ENCODE measurements around the gene LAMA3. TPM values are rescaled to one million over a fixed set of nuclear protein-coding genes. Genes with fewer than 3 reads are reported as not detected.
"Not testable (repeated sequence)": the region's sequence is repeated elsewhere in the genome, so short reads cannot be mapped to it uniquely, and the experiment has no call there.

The LAMA3 gene
- total and polyA plus RNA-seq, 2 donors: 10.4 to 32.3 TPM

- Histone ChIP-seq H3K4me3 (ENCODE audit: low read depth, low read length) (no peak overlapping the region), H3K4me1 (ENCODE audit: insufficient read depth) (no peaks in the 10 kb centered on the region), H3K27ac (ENCODE audit: low read depth) (no peak overlapping the region), H3K36me3 (ENCODE audit: insufficient read depth) (no peaks in the 10 kb centered on the region)
- no peak for DNase-seq (ENCODE audit: extremely low spot score)
- 55% methylated on average over 6 of the region's 6 CpGs for WGBS
These were observed 14.1 kb downstream of the LAMA3 start for GRCh38 chr18:23703057-23703986.

- no peak for DNase-seq (ENCODE audit: extremely low spot score)
- no peak overlapping the region for H3K27ac ChIP-seq (ENCODE audit: low read depth)
- WGBS: 58% methylated on average over 6 of the region's 6 CpGs
- no peak overlapping the region for H3K4me3 ChIP-seq (ENCODE audit: low read depth, low read length)
- H3K4me1 ChIP-seq (ENCODE audit: insufficient read depth): no peaks in the 10 kb centered on the region
- H3K36me3 ChIP-seq (ENCODE audit: insufficient read depth): no peaks in the 10 kb centered on the region
These were observed 14.7 kb downstream of the LAMA3 start for GRCh38 chr18:23703987-23704384.

GRCh38 chr18:23704806-23705205 is 15.6 kb downstream of the LAMA3 start:
- H3K4me1 ChIP-seq (ENCODE audit: insufficient read depth): no peaks in the 10 kb centered on the region
- no peak overlapping the region for H3K4me3 ChIP-seq (ENCODE audit: low read depth, low read length)
- H3K27ac ChIP-seq (ENCODE audit: low read depth): no peak overlapping the region
- H3K36me3 ChIP-seq (ENCODE audit: insufficient read depth): no peaks in the 10 kb centered on the region
- DNase-seq (ENCODE audit: extremely low spot score): no peak

GRCh38 chr18:23706971-23707640 is 17.9 kb downstream of the LAMA3 start:
- no peak for DNase-seq (ENCODE audit: extremely low spot score)
- no peak overlapping the region for H3K27ac ChIP-seq (ENCODE audit: low read depth)
- WGBS: 96% methylated on average over 3 of the region's 3 CpGs
- H3K4me3 ChIP-seq (ENCODE audit: low read depth, low read length): no peak overlapping the region
- H3K4me1 ChIP-seq (ENCODE audit: insufficient read depth): no peaks in the 10 kb centered on the region
- H3K36me3 ChIP-seq (ENCODE audit: insufficient read depth): no peaks in the 10 kb centered on the region

- no peak for DNase-seq (ENCODE audit: extremely low spot score)
- H3K27ac ChIP-seq (ENCODE audit: low read depth): no peak overlapping the region
- H3K4me1 ChIP-seq (ENCODE audit: insufficient read depth): no peaks in the 10 kb centered on the region
- H3K36me3 ChIP-seq (ENCODE audit: insufficient read depth): no peaks in the 10 kb centered on the region
- no peak overlapping the region for H3K4me3 ChIP-seq (ENCODE audit: low read depth, low read length)
- 87% methylated on average over 17 of the region's 17 CpGs for WGBS
These were observed 20.8 kb downstream of the LAMA3 start for GRCh38 chr18:23710068-23710527.

GRCh38 chr18:23710946-23711345 is 21.7 kb downstream of the LAMA3 start:
- no peaks in the 10 kb centered on the region for H3K4me1 ChIP-seq (ENCODE audit: insufficient read depth)
- DNase-seq (ENCODE audit: extremely low spot score): no peak
- H3K36me3 ChIP-seq (ENCODE audit: insufficient read depth): no peaks in the 10 kb centered on the region
- H3K4me3 ChIP-seq (ENCODE audit: low read depth, low read length): no peak overlapping the region
- no peak overlapping the region for H3K27ac ChIP-seq (ENCODE audit: low read depth)
- 89% methylated on average over 1 of the region's 1 CpG for WGBS

- no peaks in the 10 kb centered on the region for H3K36me3 ChIP-seq (ENCODE audit: insufficient read depth)
- no peak for DNase-seq (ENCODE audit: extremely low spot score)
- no peaks in the 10 kb centered on the region for H3K4me1 ChIP-seq (ENCODE audit: insufficient read depth)
- H3K4me3 ChIP-seq (ENCODE audit: low read depth, low read length): no peak overlapping the region
- 89% methylated on average over 1 of the region's 1 CpG for WGBS
- no peak overlapping the region for H3K27ac ChIP-seq (ENCODE audit: low read depth)
These were observed 22.2 kb downstream of the LAMA3 start for GRCh38 chr18:23711426-23711825.

GRCh38 chr18:23712445-23712844 is 23.2 kb downstream of the LAMA3 start:
- no peaks in the 10 kb centered on the region for H3K36me3 ChIP-seq (ENCODE audit: insufficient read depth)
- 77% methylated on average over 3 of the region's 3 CpGs for WGBS
- no peaks in the 10 kb centered on the region for H3K4me1 ChIP-seq (ENCODE audit: insufficient read depth)
- no peak for DNase-seq (ENCODE audit: extremely low spot score)
- no peak overlapping the region for H3K27ac ChIP-seq (ENCODE audit: low read depth)
- no peak overlapping the region for H3K4me3 ChIP-seq (ENCODE audit: low read depth, low read length)

- Histone ChIP-seq H3K27ac (ENCODE audit: low read depth) (no peak overlapping the region), H3K4me3 (ENCODE audit: low read depth, low read length) (no peak overlapping the region), H3K36me3 (ENCODE audit: insufficient read depth) (no peaks in the 10 kb centered on the region), H3K4me1 (ENCODE audit: insufficient read depth) (no peaks in the 10 kb centered on the region)
- DNase-seq (ENCODE audit: extremely low spot score): no peak
- WGBS: 90% methylated on average over 4 of the region's 4 CpGs
These were observed 25.3 kb downstream of the LAMA3 start for GRCh38 chr18:23714576-23714975.

- not testable (repeated sequence) for DNase-seq (ENCODE audit: extremely low spot score); H3K4me3 ChIP-seq (ENCODE audit: low read depth, low read length); H3K27ac ChIP-seq (ENCODE audit: low read depth); H3K4me1 ChIP-seq (ENCODE audit: insufficient read depth); H3K36me3 ChIP-seq (ENCODE audit: insufficient read depth)
- WGBS: 82% methylated on average over 8 of the region's 8 CpGs
These were observed 26.8 kb downstream of the LAMA3 start for GRCh38 chr18:23716079-23716478.

- 73% methylated on average over 3 of the region's 3 CpGs for WGBS
- Histone ChIP-seq H3K4me1 (ENCODE audit: insufficient read depth) (no peaks in the 10 kb centered on the region), H3K36me3 (ENCODE audit: insufficient read depth) (no peaks in the 10 kb centered on the region), H3K27ac (ENCODE audit: low read depth) (no peak overlapping the region), H3K4me3 (ENCODE audit: low read depth, low read length) (no peak overlapping the region)
- DNase-seq (ENCODE audit: extremely low spot score): no peak
These were observed 27.3 kb downstream of the LAMA3 start for GRCh38 chr18:23716516-23716915.

- H3K4me1 ChIP-seq (ENCODE audit: insufficient read depth): no peaks in the 10 kb centered on the region
- no peak for DNase-seq (ENCODE audit: extremely low spot score)
- H3K27ac ChIP-seq (ENCODE audit: low read depth): no peak overlapping the region
- no peak overlapping the region for H3K4me3 ChIP-seq (ENCODE audit: low read depth, low read length)
- H3K36me3 ChIP-seq (ENCODE audit: insufficient read depth): no peaks in the 10 kb centered on the region
These were observed 27.7 kb downstream of the LAMA3 start for GRCh38 chr18:23716966-23717365.

- no peaks in the 10 kb centered on the region for H3K4me1 ChIP-seq (ENCODE audit: insufficient read depth)
- H3K36me3 ChIP-seq (ENCODE audit: insufficient read depth): no peaks in the 10 kb centered on the region
- no peak overlapping the region for H3K4me3 ChIP-seq (ENCODE audit: low read depth, low read length)
- 66% methylated on average over 5 of the region's 5 CpGs for WGBS
- H3K27ac ChIP-seq (ENCODE audit: low read depth): no peak overlapping the region
- no peak for DNase-seq (ENCODE audit: extremely low spot score)
These were observed 29.0 kb downstream of the LAMA3 start for GRCh38 chr18:23718243-23718720.

- H3K27ac ChIP-seq (ENCODE audit: low read depth): no peak overlapping the region
- no peak overlapping the region for H3K4me3 ChIP-seq (ENCODE audit: low read depth, low read length)
- H3K4me1 ChIP-seq (ENCODE audit: insufficient read depth): no peaks in the 10 kb centered on the region
- no peak for DNase-seq (ENCODE audit: extremely low spot score)
- WGBS: 92% methylated on average over 2 of the region's 2 CpGs
- H3K36me3 ChIP-seq (ENCODE audit: insufficient read depth): no peaks in the 10 kb centered on the region
These were observed 29.5 kb downstream of the LAMA3 start for GRCh38 chr18:23718731-23719130.

All from urinary bladder (tissue), 4 donors.